Tibial nerve (tissue), 4 donors: ENCODE results near the gene SLC25A5. TPM values are rescaled to one million over a fixed set of nuclear protein-coding genes. Genes with fewer than 3 reads are reported as not detected.
"Not testable (repeated sequence)": the region's sequence is repeated elsewhere in the genome, so short reads cannot be mapped to it uniquely, and the experiment has no call there.

ENCODE experiments used
- DNase-seq, 2 donors: peaks; one replicate each; pipeline ENCODE4 v3.0.0-alpha.2; 2019; ENCODE audit warnings: low spot score in 2 of 2
- H3K27ac ChIP-seq, 4 donors: fragments of 200-600 bp; sonication (generic) in 3 of 4; one replicate each; pipeline ENCODE4 v1.5.1; 2017 to 2019; ENCODE audit warnings: mild to moderate bottlenecking in 1 of 4
- H3K27me3 ChIP-seq, 2 donors: fragments of 200-600 bp; sonication (generic) in 1 of 2; one replicate each; pipeline versions ENCODE4 v1.5.1 to v1.6.0; 2017 to 2019
- H3K36me3 ChIP-seq, 3 donors: fragments of 200-600 bp; sonication (generic); one replicate each; pipeline ENCODE4 v1.5.1; 2018 to 2019
- H3K4me1 ChIP-seq, 4 donors: fragments of 200-600 bp; sonication (generic) in 3 of 4; one replicate each; pipeline ENCODE4 v1.5.1; 2017 to 2019
- H3K4me3 ChIP-seq, 4 donors: fragments of 200-600 bp; sonication (generic) in 3 of 4; one replicate each; pipeline ENCODE4 v1.5.1; 2017 to 2019; ENCODE audit warnings: mild to moderate bottlenecking in 1 of 4, moderate library complexity in 1 of 4
- H3K9me3 ChIP-seq, 4 donors: fragments of 200-600 bp; sonication (generic) in 3 of 4; one replicate each; pipeline ENCODE4 v1.5.1; 2017 to 2019
- CTCF ChIP-seq, 5 experiments: fragments of 200-600 bp in 3 of 5; fragments of 450-650 bp in 2 of 5; sonication (generic) in 3 of 5; IDR thresholded peaks; one replicate each; pipeline ENCODE4 v1.5.1; 2016 to 2019; ENCODE audit warnings: antibody characterized with exemption in 5 of 5, mild to moderate bottlenecking in 3 of 5, moderate library complexity in 2 of 5
- EP300 ChIP-seq, 2 donors: sonication (generic); formaldehyde crosslinking; IDR thresholded peaks; one replicate each; pipeline ENCODE4 v1.6.1; 2017; ENCODE audit warnings: antibody characterized with exemption in 2 of 2, mild to moderate bottlenecking in 1 of 2
- POLR2A ChIP-seq, 2 donors: fragments of 450-650 bp; IDR thresholded peaks; one replicate each; pipeline ENCODE4 v1.6.1; 2017; ENCODE audit warnings: antibody characterized with exemption in 2 of 2, mild to moderate bottlenecking in 2 of 2, moderate library complexity in 2 of 2
- WGBS, 2 donors: methylation state at CpG; one replicate each; pipeline ENCODE4 v1.1.5; 2018; 5-methylcytosine and 5-hydroxymethylcytosine counted together
- total RNA-seq, 4 donors: library from RNA; depleted of rRNA; stranded (reverse); fragments of >200 nt; gene quantifications; one replicate each; pipeline ENCODE4 v1.1.0, GENCODE V29; 2016

The SLC25A5 gene
- total RNA-seq, 4 donors from 2014 or later, result 79.3 to 176 (median 93.3) TPM

- H3K4me1 ChIP-seq, result no peaks in the 10 kb centered on the region
- H3K36me3 ChIP-seq, result no peaks in the 10 kb centered on the region
- no peak for TF ChIP-seq EP300 (IDR thresholded peaks at IDR 0.05)
- peak; percentile 53 to 74 (median 62) for TF ChIP-seq CTCF (IDR thresholded peaks at IDR 0.05)
- no peaks in the 10 kb centered on the region for H3K27me3 ChIP-seq
- H3K9me3 ChIP-seq, result no peaks in the 10 kb centered on the region
- 16 to 44% methylated on average over 25 to 48 of the region's 48 CpGs for WGBS, 2 donors
- H3K27ac ChIP-seq, result peak overlapping the region in 3 of 4 donors; percentile 45 to 68 (median 48)
- H3K4me3 ChIP-seq, result peak overlapping the region; percentile 10 to 51 (median 43)
- peak; percentile 29 for DNase-seq
Measured at GRCh38 chrX:119482481-119483480, 14.5 kb downstream of the SLC25A5 start.

- Histone ChIP-seq H3K9me3 (no peaks in the 10 kb centered on the region), H3K36me3 (no peaks in the 10 kb centered on the region), H3K4me1 (no peaks in the 10 kb centered on the region), H3K27ac (no peak overlapping the region), H3K27me3 (no peaks in the 10 kb centered on the region), H3K4me3 (no peak overlapping the region)
- DNase-seq, result no peak
- WGBS, 2 donors, result 60 to 73% methylated on average over 2 to 11 of the region's 11 CpGs
- TF ChIP-seq CTCF (IDR thresholded peaks at IDR 0.05) (no peak), EP300 (IDR thresholded peaks at IDR 0.05) (no peak), POLR2A (IDR thresholded peaks at IDR 0.05) (no peak)
Measured at GRCh38 chrX:119486745-119487144, 18.5 kb downstream of the SLC25A5 start.

GRCh38 chrX:119487766-119488165 lies 19.5 kb downstream of the SLC25A5 start:
- 91% methylated on average over 22 of the region's 24 CpGs; no CpG with 5 or more reads in 1 of the 2 donors for WGBS, 2 donors

GRCh38 chrX:119488749-119489148 lies 20.5 kb downstream of the SLC25A5 start:
- H3K9me3 ChIP-seq, result no peaks in the 10 kb centered on the region
- peak; percentile 26 to 72 for DNase-seq
- 16 to 39% methylated on average over 8 of the region's 8 CpGs for WGBS, 2 donors

More at GRCh38 chrX:119487766-119488165, 19.5 kb downstream of the SLC25A5 start:
- H3K9me3 ChIP-seq, H3K27me3 ChIP-seq, DNase-seq, H3K36me3 ChIP-seq, H3K27ac ChIP-seq, H3K4me1 ChIP-seq, H3K4me3 ChIP-seq: not testable (repeated sequence)

More at GRCh38 chrX:119488749-119489148, 20.5 kb downstream of the SLC25A5 start:
- H3K36me3 ChIP-seq, result no peaks in the 10 kb centered on the region
- no peaks in the 10 kb centered on the region for H3K4me1 ChIP-seq
- TF ChIP-seq CTCF (IDR thresholded peaks at IDR 0.05), result peak; percentile 43 to 51 (median 49)
- TF ChIP-seq POLR2A (IDR thresholded peaks at IDR 0.05), result no peak
- H3K27ac ChIP-seq, result no peak overlapping the region
- no peaks in the 10 kb centered on the region for H3K27me3 ChIP-seq
- no peak overlapping the region for H3K4me3 ChIP-seq
